Activated CD8-positive, alpha-beta T cell treated with anti-CD3 and anti-CD28 coated beads, Interleukin-2, amount 10 ng/mL, durations not matched to agents 7 days and 5 days (primary cell): ENCODE measurements around the gene SLC25A10. TPM values are rescaled to one million over a fixed set of nuclear protein-coding genes. Genes with fewer than 3 reads are reported as not detected.
A peak's percentile ranks its signal among the peaks of the same experiment; 100 is the strongest.

Source experiments
- ATAC-seq: fragments of 150-1000 bp; cut with Tn5 transposase; one replicate; pipeline ENCODE4 v1.10.0; 2021; ENCODE audit warnings: moderate library complexity
- CTCF ChIA-PET: fragments of 350-600 bp; sonication (Branson Sonifier 250); formaldehyde crosslinking; loops from one replicate; lab custom pipeline; 2021; ENCODE audit warnings: antibody characterized with exemption; lab: Charles Lee
- POLR2A ChIA-PET: fragments of 350-600 bp; sonication (Branson Sonifier 250); formaldehyde crosslinking; loops from one replicate; lab custom pipeline; 2021; ENCODE audit warnings: antibody characterized with exemption; lab: Charles Lee
- DNase-seq: peaks from one replicate; pipeline ENCODE4 v3.0.0-alpha.2; 2020
- H3K27ac Mint-ChIP-seq: one replicate; pipeline ENCODE4 v1.8.0; 2021; ENCODE audit warnings: mild to moderate bottlenecking, mixed read lengths
- H3K27me3 Mint-ChIP-seq: one replicate; pipeline ENCODE4 v1.8.0; 2021; ENCODE audit warnings: low read depth, mixed read lengths
- H3K36me3 Mint-ChIP-seq: one replicate; pipeline ENCODE4 v1.8.0; 2021; ENCODE audit warnings: low read depth, mixed read lengths
- H3K4me1 Mint-ChIP-seq: one replicate; pipeline ENCODE4 v1.8.0; 2021; ENCODE audit warnings: low read depth, mixed read lengths
- H3K4me3 Mint-ChIP-seq: one replicate; pipeline ENCODE4 v1.8.0; 2021; ENCODE audit warnings: mild to moderate bottlenecking, mixed read lengths
- H3K9me3 Mint-ChIP-seq: one replicate; pipeline ENCODE4 v1.8.0; 2022; ENCODE audit warnings: mixed read lengths; ENCODE audit not compliant: insufficient read depth
- total RNA-seq, 2 experiments: library from RNA; stranded (reverse); gene quantifications; one replicate each; pipeline ENCODE4 v1.2.3, GENCODE V29; 2021

The SLC25A10 gene
- total RNA-seq, 2 experiments from 2014 or later: 39.2 to 40.4 TPM

DNA sequence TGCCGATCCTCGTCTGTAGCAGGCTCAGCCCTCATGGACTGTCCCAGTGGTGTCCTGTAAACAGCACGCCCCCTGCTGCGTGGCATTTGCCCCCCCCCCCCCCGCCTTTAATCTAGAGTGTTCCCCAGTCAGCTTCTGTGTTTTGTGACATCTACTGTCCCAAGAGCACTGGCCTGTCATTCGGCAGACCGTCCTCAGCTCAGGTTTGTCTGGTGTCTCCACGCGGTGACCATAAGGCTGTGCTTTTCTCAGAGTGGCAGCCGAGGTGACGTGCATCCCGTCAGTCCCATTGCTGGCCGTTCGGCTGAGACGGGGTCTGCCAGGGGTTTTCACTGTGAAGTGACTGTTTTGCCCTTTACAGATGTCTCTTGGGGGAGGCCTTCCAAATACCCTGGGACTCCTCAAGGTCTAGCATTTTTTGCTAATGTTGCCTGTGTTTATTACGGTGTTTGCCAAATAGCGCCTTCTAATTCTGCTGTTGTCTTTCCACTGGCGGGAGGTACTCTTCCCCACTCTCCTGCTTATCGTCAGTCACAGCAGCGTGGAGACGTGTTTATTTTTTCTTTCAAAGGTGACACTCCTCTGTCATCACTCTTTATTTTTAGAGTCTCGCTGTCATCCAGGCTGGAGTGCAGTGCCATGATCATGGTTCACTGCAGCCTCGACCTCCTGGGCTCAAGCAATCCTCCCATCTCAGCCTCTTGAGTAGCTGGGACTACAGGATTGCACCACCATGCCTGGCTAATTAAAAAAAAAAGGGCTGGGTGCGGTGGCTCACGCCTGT, 14.6 kb upstream of the SLC25A10 start:
- DNase-seq (no peak), ATAC-seq (no peak)
- H3K4me1 Mint-ChIP-seq: peaks cover 21% of the 10 kb centered on the region
- no peaks in the 10 kb centered on the region for H3K9me3 Mint-ChIP-seq
- no peaks in the 10 kb centered on the region for H3K27me3 Mint-ChIP-seq
- ChIA-PET CTCF (no interaction called here), POLR2A (no interaction called here)
- H3K4me3 Mint-ChIP-seq: no peak overlapping the region
- peaks cover 44% of the 10 kb centered on the region for H3K36me3 Mint-ChIP-seq
- no peak overlapping the region for H3K27ac Mint-ChIP-seq

DNA sequence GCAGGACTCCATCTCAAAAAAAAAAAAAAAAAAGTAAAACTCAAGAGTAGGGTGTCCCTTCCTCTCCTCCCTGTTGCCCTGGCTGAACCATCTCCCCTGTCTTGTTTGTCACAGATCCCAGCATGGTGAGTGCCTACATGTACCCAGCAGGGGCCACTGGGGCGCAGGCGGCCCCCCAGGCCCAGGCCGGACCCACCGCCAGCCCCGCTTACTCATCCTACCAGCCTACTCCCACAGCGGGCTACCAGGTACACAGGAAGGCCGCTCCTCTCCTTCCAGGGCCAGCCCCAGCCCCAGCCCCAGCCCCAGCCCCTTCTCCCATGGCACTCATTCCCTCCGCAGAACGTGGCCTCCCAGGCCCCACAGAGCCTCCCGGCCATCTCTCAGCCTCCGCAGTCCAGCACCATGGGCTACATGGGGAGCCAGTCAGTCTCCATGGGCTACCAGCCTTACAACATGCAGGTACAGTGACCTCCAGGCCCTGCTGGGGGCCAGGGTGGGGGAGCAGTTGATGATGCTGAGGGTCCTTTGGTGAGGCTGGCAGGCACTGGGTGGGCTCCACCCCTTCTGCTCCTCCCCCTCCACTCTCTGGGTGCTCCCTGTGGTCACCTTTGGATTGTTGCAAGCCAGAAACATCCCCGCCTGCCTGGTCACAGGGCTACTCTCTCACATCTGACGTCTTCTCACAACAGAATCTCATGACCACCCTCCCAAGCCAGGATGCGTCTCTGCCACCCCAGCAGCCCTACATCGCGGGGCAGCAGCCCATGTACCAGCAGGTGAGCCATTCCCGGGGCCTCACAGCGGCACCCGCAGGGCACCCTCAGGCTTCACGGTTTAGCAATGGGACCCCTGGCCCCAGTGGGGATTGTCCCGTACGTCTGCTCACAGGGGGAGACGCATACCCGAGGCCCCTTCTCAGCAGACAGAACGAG, 11.5 kb upstream of the SLC25A10 start:
- Mint-ChIP-seq H3K4me1 (peaks cover 31% of the 10 kb centered on the region), H3K4me3 (peak overlapping the region; percentile 95), H3K27me3 (no peaks in the 10 kb centered on the region), H3K27ac (peak overlapping the region; percentile 22), H3K36me3 (peaks cover 58% of the 10 kb centered on the region), H3K9me3 (no peaks in the 10 kb centered on the region)
- POLR2A ChIA-PET: interaction anchor here (3.6 to 5.3 kb wide), 2 partner anchors 16 to 36 kb away, joined by 31 to 50 read pairs; partner anchors contain the start of genes ARL16, CCDC137, HGS and OXLD1
- ATAC-seq (no peak), DNase-seq (no peak)
- CTCF ChIA-PET: no interaction called here

- peak; percentile 44 for DNase-seq
- ChIA-PET CTCF (interaction anchor here (1.3 to 2.2 kb wide), 7 partner anchors 11 to 188 kb away, joined by 3 to 12 read pairs (median 4); partner anchors contain the start of genes ARL16, CCDC137, HGS and OXLD1), POLR2A (interaction anchor here (0.6 to 5.3 kb wide), 6 partner anchors 10 to 37 kb away, joined by 3 to 50 read pairs (median 9); partner anchors contain the start of genes ARL16, CCDC137, HGS and OXLD1)
- Mint-ChIP-seq H3K4me3 (peak overlapping the region; percentile 95), H3K4me1 (peaks cover 35% of the 10 kb centered on the region), H3K27ac (peak overlapping the region; percentile 96), H3K9me3 (no peaks in the 10 kb centered on the region), H3K36me3 (peaks cover 64% of the 10 kb centered on the region), H3K27me3 (no peaks in the 10 kb centered on the region)
- no peak for ATAC-seq
Observed at GRCh38 chr17:81701288-81702071, 10.6 kb upstream of the SLC25A10 start.

GRCh38 chr17:81702934-81703746, 8.9 kb upstream of the SLC25A10 start, which contains the start of gene MRPL12:
Gene MRPL12, plus strand, starts transcription at chr17:81703367. Its CDS starts 135 bp downstream, at chr17:81703502.
- ChIA-PET POLR2A (interaction anchor here (0.6 to 5.3 kb wide), 21 partner anchors 8 to 224 kb away, joined by 3 to 50 read pairs (median 4); partner anchors contain the start of genes ARL16, CCDC137, HGS and MAFG), CTCF (interaction anchor here (1.0 to 2.2 kb wide), 8 partner anchors 13 to 189 kb away, joined by 3 to 12 read pairs (median 4); partner anchors contain the start of genes ARL16, CCDC137, HGS and OXLD1)
- Mint-ChIP-seq H3K27me3 (no peaks in the 10 kb centered on the region), H3K4me3 (peak within 1 kb of the TSS; percentile 95), H3K36me3 (peaks cover 59% of the 10 kb centered on the region), H3K4me1 (peaks cover 35% of the 10 kb centered on the region), H3K27ac (peak within 1 kb of the TSS; percentile 96), H3K9me3 (no peaks in the 10 kb centered on the region)
- peak; percentile 94 for DNase-seq
- peak; percentile 89 for ATAC-seq

- H3K27ac Mint-ChIP-seq: peak overlapping the region; percentile 84
- POLR2A ChIA-PET: interaction anchor here (0.8 to 5.3 kb wide), 18 partner anchors 7 to 223 kb away, joined by 3 to 50 read pairs (median 5); partner anchors contain the start of genes ARL16, CCDC137, HGS and MAFG
- H3K4me3 Mint-ChIP-seq: peak overlapping the region; percentile 81
- H3K36me3 Mint-ChIP-seq: peaks cover 56% of the 10 kb centered on the region
- ATAC-seq: no peak
- peaks cover 33% of the 10 kb centered on the region for H3K4me1 Mint-ChIP-seq
- CTCF ChIA-PET: interaction anchor here (1.0 to 2.2 kb wide), 3 partner anchors 20 to 41 kb away, joined by 3 to 12 read pairs (median 5); partner anchors contain the start of genes ARL16 and HGS
- peak; percentile 57 for DNase-seq
- no peaks in the 10 kb centered on the region for H3K27me3 Mint-ChIP-seq
- no peaks in the 10 kb centered on the region for H3K9me3 Mint-ChIP-seq
Observed at GRCh38 chr17:81703747-81704654, 8.1 kb upstream of the SLC25A10 start.

DNA sequence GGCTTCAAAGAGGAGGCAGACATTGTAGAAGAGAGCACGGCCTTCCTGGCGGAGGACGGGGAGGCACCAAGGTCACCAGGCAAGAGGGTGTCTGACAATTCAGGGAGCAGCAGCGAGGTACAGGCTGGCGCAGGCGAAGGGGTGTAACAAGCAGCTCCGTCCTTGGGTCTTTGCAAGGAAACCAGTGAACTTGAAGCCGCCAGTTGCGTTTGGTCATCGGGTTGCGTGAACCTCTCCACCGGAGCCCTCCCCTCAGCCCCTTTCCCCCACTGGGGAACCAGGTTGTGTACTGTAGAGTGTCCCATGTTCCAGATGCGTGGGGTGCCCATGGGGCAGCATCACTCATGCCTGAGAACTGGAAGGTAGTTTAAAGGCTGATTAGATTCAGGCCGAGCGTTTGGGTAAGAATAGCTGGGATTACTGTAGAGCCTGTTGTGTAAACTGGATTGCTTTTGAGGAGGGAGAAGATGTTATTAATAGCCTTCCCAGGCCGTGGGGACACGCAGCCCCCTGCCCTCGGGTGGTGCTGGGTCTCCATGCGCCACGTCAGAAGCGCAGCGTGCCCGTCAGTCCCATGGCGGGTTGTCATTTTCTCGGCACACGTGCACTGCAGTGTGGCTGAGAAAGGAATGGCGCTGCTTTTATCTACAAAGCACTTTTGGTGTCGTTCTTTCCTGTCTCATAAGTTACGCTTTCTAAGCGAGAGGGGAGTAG, 6.4 kb upstream of the SLC25A10 start:
- Mint-ChIP-seq H3K9me3 (no peaks in the 10 kb centered on the region), H3K27ac (no peak overlapping the region), H3K27me3 (no peaks in the 10 kb centered on the region), H3K4me3 (peak overlapping the region; percentile 34), H3K36me3 (peaks cover 57% of the 10 kb centered on the region), H3K4me1 (peaks cover 41% of the 10 kb centered on the region)
- DNase-seq (no peak), ATAC-seq (no peak)
- ChIA-PET POLR2A (interaction anchor here (5.3 kb wide), 1 partner anchor 21 kb away, joined by 50 read pairs; the partner anchor contains the start of genes ARL16 and HGS), CTCF (no interaction called here)

GRCh38 chr17:81706232-81706611, 5.9 kb upstream of the SLC25A10 start:
- POLR2A ChIA-PET: interaction anchor here (1.0 to 5.3 kb wide), 2 partner anchors 22 to 23 kb away, joined by 3 to 50 read pairs; partner anchors contain the start of genes ARL16 and HGS

GRCh38 chr17:81706757-81707624, 5.1 kb upstream of the SLC25A10 start:
- CTCF ChIA-PET: no interaction called here
- no peaks in the 10 kb centered on the region for H3K9me3 Mint-ChIP-seq
- H3K36me3 Mint-ChIP-seq: peaks cover 51% of the 10 kb centered on the region
- no peak for DNase-seq
- no peak overlapping the region for H3K4me3 Mint-ChIP-seq
- POLR2A ChIA-PET: interaction anchor here (1.0 kb wide), 1 partner anchor 24 kb away, joined by 3 read pairs; no protein-coding TSS in a partner anchor
- no peak for ATAC-seq
- no peak overlapping the region for H3K27ac Mint-ChIP-seq
- H3K4me1 Mint-ChIP-seq: peaks cover 36% of the 10 kb centered on the region
- no peaks in the 10 kb centered on the region for H3K27me3 Mint-ChIP-seq

More at GRCh38 chr17:81706232-81706611, 5.9 kb upstream of the SLC25A10 start:
- H3K27ac Mint-ChIP-seq: no peak overlapping the region
- peaks cover 55% of the 10 kb centered on the region for H3K36me3 Mint-ChIP-seq
- DNase-seq (no peak), ATAC-seq (no peak)
- no peak overlapping the region for H3K4me3 Mint-ChIP-seq
- CTCF ChIA-PET: no interaction called here
- no peaks in the 10 kb centered on the region for H3K27me3 Mint-ChIP-seq
- H3K9me3 Mint-ChIP-seq: no peaks in the 10 kb centered on the region
- H3K4me1 Mint-ChIP-seq: peaks cover 41% of the 10 kb centered on the region
